ENCODE results near the gene FOXD3. TPM values are rescaled to one million over a fixed set of nuclear protein-coding genes. Genes with fewer than 3 reads are reported as not detected.

FOXD3 gene
- total and polyA plus RNA-seq, 7 experiments from 2014 or later: not detected

DNA sequence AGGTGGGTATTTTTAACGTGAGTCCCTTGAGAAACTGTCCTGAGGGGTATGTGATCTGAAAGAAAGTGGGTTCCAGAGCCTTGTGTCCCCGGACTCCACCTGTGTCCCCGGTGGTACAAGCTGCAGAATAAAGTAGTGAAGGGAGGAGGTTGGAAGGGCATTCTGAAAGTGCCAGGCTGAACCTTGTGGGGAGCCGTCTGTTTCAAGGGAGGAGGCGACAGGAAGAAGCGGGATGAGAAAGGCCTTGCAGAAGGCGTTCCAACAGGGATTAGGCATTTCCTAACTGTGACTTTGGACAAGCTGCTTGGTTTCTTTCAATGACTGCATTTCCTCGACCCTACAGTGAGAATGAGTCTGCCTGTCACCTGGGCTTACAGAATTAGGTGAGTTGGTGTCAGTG, 5.8 kb downstream of the FOXD3 start:
- Mint-ChIP-seq H3K27me3 (peaks cover 74 to 84% (median 83%) of the 10 kb centered on the region in 5 donors), H3K4me3 (peak overlapping the region in 3 of 10 donors; percentile 11 to 49 (median 12)), H3K36me3 (peaks cover 0 to 29% (median 2%) of the 10 kb centered on the region in 5 donors), H3K9me3 (peaks cover 0 to 62% (median 26%) of the 10 kb centered on the region in 11 donors), H3K4me1 (peaks cover 9 to 48% (median 36%) of the 10 kb centered on the region in 7 donors), H3K27ac (peak overlapping the region in 5 of 9 donors; percentile 6 to 77 (median 39))
- H3K4me3 ChIP-seq (ENCODE audit: low read length): no peak overlapping the region
- no peak for ATAC-seq
- peaks cover 11 to 15% of the 10 kb centered on the region in 2 donors for H3K4me1 ChIP-seq (ENCODE audit: control insufficient read depth in 2 of 2, insufficient read depth in 2 of 2, low read length in 2 of 2)
- no peaks in the 10 kb centered on the region for H3K36me3 ChIP-seq (ENCODE audit: control insufficient read depth in 2 of 3, insufficient read depth in 3 of 3, low read length in 3 of 3)
- H3K27me3 ChIP-seq (ENCODE audit: control insufficient read depth in 2 of 2, insufficient read depth in 2 of 2, low read length in 2 of 2): peaks cover 39 to 70% of the 10 kb centered on the region in 2 donors
- POLR2A ChIA-PET: interaction anchor here (1.3 kb wide), 1 partner anchor 9 kb away, joined by 3 read pairs; no protein-coding TSS in a partner anchor
- CTCF ChIA-PET: no interaction called here
- intact Hi-C loops (cut with micrococcal nuclease): loop anchor here in 1 of 2 donors (1.0 to 5.0 kb wide), 2 partner anchors 9 to 914 kb away; no protein-coding TSS in a partner anchor
- H3K27ac ChIP-seq (ENCODE audit: low read depth, low read length): no peak overlapping the region
- DNase-seq: peak in 1 of 9 donors; percentile 3
- peaks cover 0 to 5% (median 0%) of the 10 kb centered on the region in 3 experiments for H3K9me3 ChIP-seq (ENCODE audit: control insufficient read depth in 2 of 3, low read length in 3 of 3)

DNA sequence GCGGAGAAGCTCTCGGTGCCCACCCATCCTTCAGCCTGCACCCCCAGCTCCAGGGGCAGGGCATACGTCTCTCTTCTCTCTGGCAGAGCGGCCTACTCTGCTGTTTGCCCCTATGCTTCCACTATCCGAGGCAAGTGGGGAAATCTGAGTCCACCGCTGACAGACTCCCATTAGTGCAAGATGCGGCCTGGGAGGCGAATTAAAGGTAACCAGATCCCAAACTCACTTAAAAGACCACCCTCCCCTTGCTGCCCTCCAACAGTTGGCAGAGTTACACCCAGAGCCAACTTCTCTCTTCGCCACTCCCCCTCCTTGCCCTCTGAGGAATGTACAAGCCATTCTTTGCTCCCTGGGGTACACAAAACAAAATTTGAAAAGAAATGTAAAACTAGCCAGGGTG, 6.4 kb downstream of the FOXD3 start:
- intact Hi-C loops (cut with micrococcal nuclease): loop anchor here in 1 of 2 donors (1.0 to 5.0 kb wide), 2 partner anchors 9 to 914 kb away; no protein-coding TSS in a partner anchor
- POLR2A ChIA-PET: interaction anchor here (1.3 kb wide), 1 partner anchor 10 kb away, joined by 3 read pairs; no protein-coding TSS in a partner anchor
- peaks cover 0 to 29% (median 2%) of the 10 kb centered on the region in 5 donors for H3K36me3 Mint-ChIP-seq
- DNase-seq: no peak
- H3K4me3 Mint-ChIP-seq: peak overlapping the region in 6 of 10 donors; percentile 11 to 52 (median 43)
- peaks cover 9 to 44% (median 32%) of the 10 kb centered on the region in 7 donors for H3K4me1 Mint-ChIP-seq
- H3K36me3 ChIP-seq (ENCODE audit: control insufficient read depth in 2 of 3, insufficient read depth in 3 of 3, low read length in 3 of 3): no peaks in the 10 kb centered on the region
- peaks cover 0 to 59% (median 26%) of the 10 kb centered on the region in 11 donors for H3K9me3 Mint-ChIP-seq
- peaks cover 0 to 5% (median 0%) of the 10 kb centered on the region in 3 experiments for H3K9me3 ChIP-seq (ENCODE audit: control insufficient read depth in 2 of 3, low read length in 3 of 3)
- no peak for ATAC-seq
- H3K27ac ChIP-seq (ENCODE audit: low read depth, low read length): no peak overlapping the region
- H3K27me3 ChIP-seq (ENCODE audit: control insufficient read depth in 2 of 2, insufficient read depth in 2 of 2, low read length in 2 of 2): peaks cover 39 to 70% of the 10 kb centered on the region in 2 donors
- peak overlapping the region in 2 of 9 donors; percentile 4 to 67 for H3K27ac Mint-ChIP-seq
- CTCF ChIA-PET: no interaction called here
- no peak overlapping the region for H3K4me3 ChIP-seq (ENCODE audit: low read length)
- H3K4me1 ChIP-seq (ENCODE audit: control insufficient read depth in 2 of 2, insufficient read depth in 2 of 2, low read length in 2 of 2): peaks cover 11 to 15% of the 10 kb centered on the region in 2 donors
- H3K27me3 Mint-ChIP-seq: peaks cover 80 to 84% (median 84%) of the 10 kb centered on the region in 5 donors

DNA sequence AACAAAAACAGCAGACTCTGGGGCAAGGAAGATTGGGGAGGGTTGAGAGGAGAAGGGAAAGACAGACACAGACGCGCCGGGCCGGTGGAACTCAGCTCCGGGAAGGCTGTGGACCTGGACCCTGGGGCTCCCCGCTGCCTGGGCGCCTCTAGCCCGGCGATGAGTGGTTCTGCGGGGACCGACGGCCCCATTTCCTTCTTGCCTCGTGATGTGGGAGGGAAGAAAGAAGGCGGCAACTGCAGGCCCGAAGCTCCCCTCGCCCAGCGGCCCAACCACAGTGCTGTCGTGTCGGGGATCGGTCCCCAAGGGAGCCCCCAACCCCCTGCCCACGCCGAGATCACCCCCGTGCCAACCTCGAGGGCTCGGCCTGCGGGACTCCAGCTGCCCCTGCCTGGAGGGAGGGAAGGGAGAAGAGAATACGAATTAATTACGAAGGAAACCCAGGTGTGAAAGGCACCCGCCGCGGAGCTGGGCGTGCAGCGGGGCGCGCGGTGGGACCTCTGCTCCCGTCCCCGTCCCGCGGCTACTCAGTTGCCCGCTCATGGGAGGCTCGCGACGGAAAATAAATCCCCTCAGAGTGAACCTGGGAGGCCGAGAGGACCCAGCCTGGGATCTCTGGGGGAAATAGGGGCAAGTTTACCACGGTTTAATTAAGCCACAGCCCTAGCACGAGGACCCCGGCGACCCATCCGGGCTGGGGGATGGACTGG, 7.4 kb downstream of the FOXD3 start:
- Mint-ChIP-seq H3K9me3 (peaks cover 0 to 55% (median 24%) of the 10 kb centered on the region in 11 donors), H3K36me3 (peaks cover 0 to 29% (median 2%) of the 10 kb centered on the region in 5 donors), H3K4me3 (peak overlapping the region in 9 of 10 donors; percentile 33 to 62 (median 47)), H3K27me3 (peaks cover 85 to 89% (median 87%) of the 10 kb centered on the region in 5 donors), H3K27ac (peak overlapping the region in 3 of 9 donors; percentile 30 to 67 (median 66)), H3K4me1 (peaks cover 9 to 39% (median 27%) of the 10 kb centered on the region in 7 donors)
- ATAC-seq (no peak), DNase-seq (peak in 4 of 9 donors; percentile 13 to 22 (median 16))
- Histone ChIP-seq H3K4me3 (ENCODE audit: low read length) (no peak overlapping the region), H3K4me1 (ENCODE audit: control insufficient read depth in 2 of 2, insufficient read depth in 2 of 2, low read length in 2 of 2) (peaks cover 10 to 11% of the 10 kb centered on the region in 2 donors), H3K36me3 (ENCODE audit: control insufficient read depth in 2 of 3, insufficient read depth in 3 of 3, low read length in 3 of 3) (no peaks in the 10 kb centered on the region), H3K27me3 (ENCODE audit: control insufficient read depth in 2 of 2, insufficient read depth in 2 of 2, low read length in 2 of 2) (peaks cover 39 to 64% of the 10 kb centered on the region in 2 donors), H3K27ac (ENCODE audit: low read depth, low read length) (no peak overlapping the region), H3K9me3 (ENCODE audit: control insufficient read depth in 2 of 3, low read length in 3 of 3) (peaks cover 0 to 5% (median 0%) of the 10 kb centered on the region in 3 experiments)
- POLR2A ChIA-PET: no interaction called here
- intact Hi-C loops (cut with micrococcal nuclease): loop anchor here in 1 of 2 donors (5.0 kb wide), 1 partner anchor 913 kb away; no protein-coding TSS in a partner anchor
- CTCF ChIA-PET: no interaction called here

DNA sequence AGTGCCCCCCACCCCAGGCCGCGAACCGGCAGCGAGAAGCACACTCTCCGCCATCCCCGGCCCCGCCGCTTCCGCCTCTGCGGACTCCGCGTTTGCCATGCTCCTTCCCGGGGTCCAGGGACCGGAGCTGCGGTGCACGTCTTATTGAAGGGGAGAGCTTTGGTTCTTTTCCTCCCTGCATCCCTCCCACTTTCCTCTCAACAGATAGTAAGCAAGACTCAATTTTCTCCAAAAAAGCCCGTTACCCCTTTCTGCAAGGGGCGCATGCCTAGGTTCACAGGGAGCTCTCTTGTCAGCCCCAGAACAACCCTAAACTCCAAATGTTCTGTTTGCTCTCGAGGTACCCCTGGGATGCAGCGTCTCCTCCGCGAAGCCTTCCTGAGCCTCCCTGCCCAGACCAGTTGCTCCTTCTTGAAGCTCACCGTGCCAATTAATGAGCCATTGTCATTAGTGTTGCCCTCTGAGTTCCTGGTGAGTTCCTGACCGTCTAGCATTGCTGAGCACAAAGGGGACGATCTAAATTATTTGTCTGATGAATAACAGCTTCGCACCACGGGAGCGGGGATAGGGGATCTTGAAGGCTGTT, 8.1 kb downstream of the FOXD3 start:
- ATAC-seq: no peak
- DNase-seq: peak in 4 of 9 donors; percentile 5 to 13 (median 8)
- H3K4me3 Mint-ChIP-seq: peak overlapping the region in 9 of 10 donors; percentile 10 to 63 (median 26)
- Histone ChIP-seq H3K9me3 (ENCODE audit: control insufficient read depth in 2 of 3, low read length in 3 of 3) (peaks cover 0 to 5% (median 0%) of the 10 kb centered on the region in 3 experiments), H3K27me3 (ENCODE audit: control insufficient read depth in 2 of 2, insufficient read depth in 2 of 2, low read length in 2 of 2) (peaks cover 33 to 58% of the 10 kb centered on the region in 2 donors), H3K36me3 (ENCODE audit: control insufficient read depth in 2 of 3, insufficient read depth in 3 of 3, low read length in 3 of 3) (no peaks in the 10 kb centered on the region), H3K4me3 (ENCODE audit: low read length) (no peak overlapping the region), H3K27ac (ENCODE audit: low read depth, low read length) (no peak overlapping the region), H3K4me1 (ENCODE audit: control insufficient read depth in 2 of 2, insufficient read depth in 2 of 2, low read length in 2 of 2) (peaks cover 10 to 11% of the 10 kb centered on the region in 2 donors)
- H3K4me1 Mint-ChIP-seq: peaks cover 9 to 36% (median 26%) of the 10 kb centered on the region in 7 donors
- ChIA-PET CTCF (no interaction called here), POLR2A (no interaction called here)
- H3K27ac Mint-ChIP-seq: peak overlapping the region in 5 of 9 donors; percentile 19 to 35 (median 21)
- peaks cover 85 to 90% (median 88%) of the 10 kb centered on the region in 5 donors for H3K27me3 Mint-ChIP-seq
- intact Hi-C loops (cut with micrococcal nuclease): no loop called here
- H3K9me3 Mint-ChIP-seq: peaks cover 0 to 51% (median 24%) of the 10 kb centered on the region in 11 donors
- peaks cover 0 to 29% (median 2%) of the 10 kb centered on the region in 5 donors for H3K36me3 Mint-ChIP-seq

DNA sequence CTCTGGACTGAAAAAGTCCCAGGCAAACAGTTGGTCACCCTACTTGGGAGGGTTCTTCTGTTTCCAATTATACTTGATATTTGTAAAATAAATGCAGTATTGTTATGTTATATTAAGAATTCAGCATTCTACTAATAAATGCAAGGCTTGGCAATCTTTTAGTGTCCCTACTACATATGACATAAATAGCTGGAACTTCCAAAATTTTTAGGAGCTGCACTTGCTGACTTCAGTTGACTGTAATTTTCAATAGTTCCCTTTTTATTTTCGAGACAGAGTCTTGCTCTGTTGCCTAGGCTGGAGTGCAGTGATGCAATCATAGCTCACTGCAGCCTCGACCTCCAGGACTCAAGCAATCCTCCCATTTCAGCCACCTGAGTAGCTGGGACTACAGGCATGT, 20.0 kb downstream of the FOXD3 start:
- peaks cover 0 to 2% (median 0%) of the 10 kb centered on the region in 11 donors for H3K9me3 Mint-ChIP-seq
- DNase-seq (no peak), ATAC-seq (no peak)
- ChIA-PET CTCF (interaction anchor here (0.6 kb wide), 1 partner anchor 152 kb away, joined by 3 read pairs; no protein-coding TSS in a partner anchor), POLR2A (no interaction called here)
- no peaks in the 10 kb centered on the region for H3K36me3 Mint-ChIP-seq
- Histone ChIP-seq H3K36me3 (ENCODE audit: control insufficient read depth in 2 of 3, insufficient read depth in 3 of 3, low read length in 3 of 3) (no peaks in the 10 kb centered on the region), H3K9me3 (ENCODE audit: control insufficient read depth in 2 of 3, low read length in 3 of 3) (no peaks in the 10 kb centered on the region), H3K4me1 (ENCODE audit: control insufficient read depth in 2 of 2, insufficient read depth in 2 of 2, low read length in 2 of 2) (no peaks in the 10 kb centered on the region), H3K27me3 (ENCODE audit: control insufficient read depth in 2 of 2, insufficient read depth in 2 of 2, low read length in 2 of 2) (no peaks in the 10 kb centered on the region), H3K27ac (ENCODE audit: low read depth, low read length) (no peak overlapping the region), H3K4me3 (ENCODE audit: low read length) (no peak overlapping the region)
- H3K27ac Mint-ChIP-seq: no peak overlapping the region
- no peak overlapping the region for H3K4me3 Mint-ChIP-seq
- intact Hi-C loops (cut with micrococcal nuclease): no loop called here
- peaks cover 17 to 40% (median 33%) of the 10 kb centered on the region in 5 donors for H3K27me3 Mint-ChIP-seq
- H3K4me1 Mint-ChIP-seq: peaks cover 0 to 3% (median 0%) of the 10 kb centered on the region in 7 donors

DNA sequence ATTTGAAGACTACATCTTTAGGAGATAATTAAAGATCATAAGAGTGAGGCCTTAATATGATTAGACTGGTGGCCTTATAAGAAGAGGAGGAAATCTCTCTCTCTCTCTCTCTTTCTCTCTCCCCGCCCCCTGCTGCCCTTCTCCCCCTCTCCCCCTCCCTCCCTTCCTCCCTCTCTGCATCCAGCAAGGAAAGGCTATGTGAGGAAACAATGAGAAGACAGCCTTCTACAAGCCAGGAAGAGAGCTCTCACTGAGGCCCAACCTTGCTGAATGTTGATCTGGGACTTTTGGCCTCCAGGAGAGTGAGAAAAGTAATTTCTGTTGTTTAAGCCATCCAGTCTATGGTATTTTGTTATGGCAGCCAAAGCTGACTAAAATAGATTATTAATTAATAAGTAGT, 21.6 kb downstream of the FOXD3 start:
- H3K4me1 Mint-ChIP-seq: peaks cover 0 to 3% (median 0%) of the 10 kb centered on the region in 7 donors
- ATAC-seq (no peak), DNase-seq (no peak)
- POLR2A ChIA-PET: no interaction called here
- Histone ChIP-seq H3K36me3 (ENCODE audit: control insufficient read depth in 2 of 3, insufficient read depth in 3 of 3, low read length in 3 of 3) (no peaks in the 10 kb centered on the region), H3K4me1 (ENCODE audit: control insufficient read depth in 2 of 2, insufficient read depth in 2 of 2, low read length in 2 of 2) (no peaks in the 10 kb centered on the region), H3K9me3 (ENCODE audit: control insufficient read depth in 2 of 3, low read length in 3 of 3) (no peaks in the 10 kb centered on the region), H3K27ac (ENCODE audit: low read depth, low read length) (no peak overlapping the region), H3K4me3 (ENCODE audit: low read length) (no peak overlapping the region), H3K27me3 (ENCODE audit: control insufficient read depth in 2 of 2, insufficient read depth in 2 of 2, low read length in 2 of 2) (no peaks in the 10 kb centered on the region)
- H3K27me3 Mint-ChIP-seq: peaks cover 17 to 42% (median 36%) of the 10 kb centered on the region in 5 donors
- no peaks in the 10 kb centered on the region for H3K36me3 Mint-ChIP-seq
- H3K4me3 Mint-ChIP-seq: no peak overlapping the region
- no peak overlapping the region for H3K27ac Mint-ChIP-seq
- CTCF ChIA-PET: no interaction called here
- intact Hi-C loops (cut with micrococcal nuclease): no loop called here
- H3K9me3 Mint-ChIP-seq: peaks cover 0 to 2% (median 0%) of the 10 kb centered on the region in 11 donors
